ENCODE results near the gene CERS6. TPM values are rescaled to one million over a fixed set of nuclear protein-coding genes. Genes with fewer than 3 reads are reported as not detected.

CERS6 gene
- polyA plus RNA-seq, 3 donors = 7.6 to 17.7 (median 15.6) TPM

GRCh38 chr2:168461178-168461941 lies 5.3 kb downstream of the CERS6 start:
- no peaks in the 10 kb centered on the region for H3K9me3 ChIP-seq (replicated peaks in 1 of 2; ENCODE audit: control insufficient read depth in 1 of 2, insufficient read depth in 1 of 2, low read length in 2 of 2)
- H3K4me3 ChIP-seq (replicated peaks in 1 of 3; ENCODE audit: low read depth in 2 of 3, low read length in 3 of 3) = no peak overlapping the region
- no peaks in the 10 kb centered on the region for H3K27me3 ChIP-seq (ENCODE audit: control insufficient read depth in 2 of 2, insufficient read depth in 2 of 2, low read length in 2 of 2)
- no peak overlapping the region for H2AFZ ChIP-seq (ENCODE audit: insufficient read depth, low read depth, low read length, poor library complexity, severe bottlenecking)
- Mint-ChIP-seq H3K27ac (peak overlapping the region in 4 of 7 donors; percentile 4 to 38 (median 10)), H3K36me3 (peaks cover 0 to 8% of the 10 kb centered on the region in 2 donors), H3K4me1 (peaks cover 75% of the 10 kb centered on the region), H3K27me3 (ENCODE audit: low read depth in 3 of 3) (no peaks in the 10 kb centered on the region), H3K9me3 (no peaks in the 10 kb centered on the region), H3K4me3 (no peak overlapping the region)
- TF ChIP-seq, protein P1, sequence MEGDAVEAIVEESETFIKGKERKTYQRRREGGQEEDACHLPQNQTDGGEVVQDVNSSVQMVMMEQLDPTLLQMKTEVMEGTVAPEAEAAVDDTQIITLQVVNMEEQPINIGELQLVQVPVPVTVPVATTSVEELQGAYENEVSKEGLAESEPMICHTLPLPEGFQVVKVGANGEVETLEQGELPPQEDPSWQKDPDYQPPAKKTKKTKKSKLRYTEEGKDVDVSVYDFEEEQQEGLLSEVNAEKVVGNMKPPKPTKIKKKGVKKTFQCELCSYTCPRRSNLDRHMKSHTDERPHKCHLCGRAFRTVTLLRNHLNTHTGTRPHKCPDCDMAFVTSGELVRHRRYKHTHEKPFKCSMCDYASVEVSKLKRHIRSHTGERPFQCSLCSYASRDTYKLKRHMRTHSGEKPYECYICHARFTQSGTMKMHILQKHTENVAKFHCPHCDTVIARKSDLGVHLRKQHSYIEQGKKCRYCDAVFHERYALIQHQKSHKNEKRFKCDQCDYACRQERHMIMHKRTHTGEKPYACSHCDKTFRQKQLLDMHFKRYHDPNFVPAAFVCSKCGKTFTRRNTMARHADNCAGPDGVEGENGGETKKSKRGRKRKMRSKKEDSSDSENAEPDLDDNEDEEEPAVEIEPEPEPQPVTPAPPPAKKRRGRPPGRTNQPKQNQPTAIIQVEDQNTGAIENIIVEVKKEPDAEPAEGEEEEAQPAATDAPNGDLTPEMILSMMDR (IDR thresholded peaks at IDR 0.05) = no peak
- H3K4me2 ChIP-seq (replicated peaks; ENCODE audit: extremely low read depth, low read length, poor library complexity, severe bottlenecking) = peak overlapping the region; percentile 16
- no peak for DNase-seq
- H3K79me2 ChIP-seq (ENCODE audit: insufficient read depth, low read length) = peaks cover 100% of the 10 kb centered on the region
- H4K20me1 ChIP-seq (ENCODE audit: insufficient read depth, low read length) = peaks cover 79% of the 10 kb centered on the region
- intact Hi-C loops (cut with micrococcal nuclease) = no loop called here
- H3K27ac ChIP-seq (ENCODE audit: low read depth in 1 of 2, low read length in 2 of 2) = peak overlapping the region in 1 of 2 donors; percentile 40
- H3K9ac ChIP-seq (ENCODE audit: insufficient read depth, low read length, poor library complexity, severe bottlenecking) = no peak overlapping the region
- WGBS (ENCODE audit: insufficient coverage) = 60% methylated on average over 1 of the region's 2 CpGs
- H3K36me3 ChIP-seq (replicated peaks in 1 of 2; ENCODE audit: control insufficient read depth in 1 of 2, insufficient read depth in 2 of 2, low read length in 2 of 2) = no peaks in the 10 kb centered on the region
- peaks cover 41 to 52% of the 10 kb centered on the region in 2 donors for H3K4me1 ChIP-seq (ENCODE audit: control insufficient read depth in 1 of 2, insufficient read depth in 2 of 2, low read length in 2 of 2)

DNA sequence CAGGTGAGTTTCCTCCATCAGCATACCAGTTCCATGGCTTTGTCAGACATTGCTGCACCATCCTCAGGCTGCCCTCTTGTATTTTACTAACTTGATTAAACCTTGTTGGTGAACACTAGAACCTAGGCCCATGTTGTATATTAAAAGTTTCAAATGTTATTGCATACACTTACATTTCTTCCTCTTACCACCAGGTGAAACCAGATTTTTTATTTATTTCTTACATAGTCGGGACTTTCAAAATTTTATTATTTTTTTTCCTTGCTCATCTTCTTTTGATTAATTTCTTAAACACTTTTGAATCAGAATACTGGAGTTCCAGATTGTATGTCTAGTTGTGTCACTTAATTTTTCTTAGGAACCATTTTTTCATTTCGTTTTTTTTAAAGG lies 5.9 kb downstream of the CERS6 start:
- Histone ChIP-seq H3K9me3 (replicated peaks in 1 of 2; ENCODE audit: control insufficient read depth in 1 of 2, insufficient read depth in 1 of 2, low read length in 2 of 2) (no peaks in the 10 kb centered on the region), H3K36me3 (replicated peaks in 1 of 2; ENCODE audit: control insufficient read depth in 1 of 2, insufficient read depth in 2 of 2, low read length in 2 of 2) (no peaks in the 10 kb centered on the region), H3K4me1 (ENCODE audit: control insufficient read depth in 1 of 2, insufficient read depth in 2 of 2, low read length in 2 of 2) (peaks cover 46 to 58% of the 10 kb centered on the region in 2 donors), H3K27ac (ENCODE audit: low read depth in 1 of 2, low read length in 2 of 2) (peak overlapping the region in 1 of 2 donors; percentile 40), H3K27me3 (ENCODE audit: control insufficient read depth in 2 of 2, insufficient read depth in 2 of 2, low read length in 2 of 2) (no peaks in the 10 kb centered on the region), H3K79me2 (ENCODE audit: insufficient read depth, low read length) (peaks cover 100% of the 10 kb centered on the region), H2AFZ (ENCODE audit: insufficient read depth, low read depth, low read length, poor library complexity, severe bottlenecking) (no peak overlapping the region), H3K4me3 (replicated peaks in 1 of 3; ENCODE audit: low read depth in 2 of 3, low read length in 3 of 3) (no peak overlapping the region), H4K20me1 (ENCODE audit: insufficient read depth, low read length) (peaks cover 79% of the 10 kb centered on the region), H3K4me2 (replicated peaks; ENCODE audit: extremely low read depth, low read length, poor library complexity, severe bottlenecking) (peak overlapping the region; percentile 16), H3K9ac (ENCODE audit: insufficient read depth, low read length, poor library complexity, severe bottlenecking) (no peak overlapping the region)
- no peaks in the 10 kb centered on the region for H3K9me3 Mint-ChIP-seq
- H3K4me3 Mint-ChIP-seq = no peak overlapping the region
- TF ChIP-seq, protein P1 (IDR thresholded peaks at IDR 0.05) = no peak
- WGBS (ENCODE audit: insufficient coverage) = no CpG with 5 or more reads among the region's 2 CpGs
- H3K36me3 Mint-ChIP-seq = peaks cover 0 to 8% of the 10 kb centered on the region in 2 donors
- peak overlapping the region in 4 of 7 donors; percentile 4 to 38 (median 10) for H3K27ac Mint-ChIP-seq
- intact Hi-C loops (cut with micrococcal nuclease) = no loop called here
- peaks cover 81% of the 10 kb centered on the region for H3K4me1 Mint-ChIP-seq
- H3K27me3 Mint-ChIP-seq (ENCODE audit: low read depth in 3 of 3) = no peaks in the 10 kb centered on the region
- DNase-seq = no peak
